Activated CD4-positive, alpha-beta T cell treated with anti-CD3 and anti-CD28 coated beads, Interleukin-2, Interleukin-6, amounts not matched to agents 100 ng/mL and 50 ng/mL, durations not matched to agents 16 hours and 8 hours (primary cell): Measurements from ENCODE around the gene ANO2.

Experiments used
- DNase-seq: peaks from one replicate; pipeline ENCODE4 v3.0.0-alpha.2; 2020

Gene ANO2

GRCh38 chr12:5964913-5965900 is 20.1 kb upstream of the ANO2 start:
- no peak for DNase-seq

DNA sequence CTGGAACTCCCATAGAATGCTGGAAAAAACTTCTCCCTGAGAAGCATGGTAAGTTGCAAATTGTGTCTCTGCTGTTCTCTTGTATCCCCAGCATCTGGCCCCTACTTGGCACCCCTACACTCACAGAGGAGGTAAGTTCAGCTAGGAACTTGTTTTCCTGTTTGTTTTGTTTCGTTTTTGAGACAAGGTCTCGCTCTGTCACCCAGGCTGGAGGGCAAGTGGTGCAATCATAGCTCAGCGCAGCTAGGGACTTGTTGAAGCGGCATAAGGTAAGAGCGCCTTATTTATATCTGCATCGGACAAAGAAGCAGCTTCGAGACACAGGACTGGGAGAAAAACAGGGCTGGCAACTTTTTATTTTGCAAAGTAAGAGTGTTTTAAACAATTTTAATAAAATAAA is 18.5 kb upstream of the ANO2 start:
- no peak for DNase-seq

- DNase-seq, result no peak
These were observed 15.7 kb upstream of the ANO2 start for GRCh38 chr12:5960783-5961182.

GRCh38 chr12:5956987-5957386 is 11.9 kb upstream of the ANO2 start:
- DNase-seq, result no peak

GRCh38 chr12:5954661-5955060 is 9.6 kb upstream of the ANO2 start:
- DNase-seq, result no peak

DNA sequence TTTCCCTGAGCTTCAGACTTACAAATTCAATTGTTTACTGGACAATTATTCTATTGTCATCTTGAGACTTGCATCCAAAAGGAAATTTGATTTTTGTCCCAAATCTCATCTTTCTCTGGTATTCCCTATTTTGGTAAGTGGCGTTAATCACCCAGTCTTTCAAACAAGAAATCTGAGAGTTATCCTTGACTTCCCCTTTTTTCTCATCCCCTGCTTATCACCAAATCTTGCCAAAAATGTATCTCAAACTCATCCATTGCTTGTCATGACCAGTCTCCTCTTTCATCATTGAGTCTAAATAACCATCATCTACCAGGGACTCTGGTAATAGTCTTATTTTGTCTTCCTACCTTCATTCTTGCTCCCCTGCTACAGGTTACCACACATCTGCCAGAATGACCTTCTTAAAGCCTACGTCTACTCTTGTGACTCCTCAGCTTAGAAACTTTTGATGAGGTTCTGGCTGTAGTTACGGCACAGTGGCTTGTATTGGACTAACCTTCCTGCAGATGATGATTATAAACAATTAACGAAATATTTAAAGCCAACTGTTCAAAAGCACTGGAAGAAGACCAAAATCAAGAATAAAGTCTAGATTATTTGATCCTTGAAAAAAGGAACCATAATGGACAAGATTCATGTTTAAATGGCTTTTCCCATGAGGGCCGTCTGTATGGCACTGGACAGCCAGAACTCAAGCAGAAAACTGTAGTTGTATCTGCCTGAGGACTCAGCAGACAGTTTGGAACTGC is 9.0 kb upstream of the ANO2 start:
- no peak for DNase-seq

DNA sequence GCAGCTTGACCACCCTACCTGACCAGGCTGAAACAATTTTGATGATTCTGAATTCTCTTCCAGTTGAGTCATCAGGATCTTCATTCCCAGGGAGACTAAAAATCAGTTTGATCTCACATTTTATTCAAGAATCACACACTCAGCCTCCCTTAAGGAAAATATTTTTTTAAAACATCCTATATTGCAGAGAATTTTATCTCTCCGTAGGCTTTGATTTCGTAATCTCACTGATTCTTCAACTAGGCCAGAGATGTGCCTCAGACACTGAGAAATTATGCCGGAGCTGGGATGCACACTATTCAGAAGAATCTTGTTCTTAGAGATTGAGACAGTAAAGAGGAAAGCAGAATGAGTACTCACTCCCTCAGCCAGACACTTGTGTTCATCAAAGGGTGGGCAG is 7.0 kb upstream of the ANO2 start:
- no peak for DNase-seq

DNA sequence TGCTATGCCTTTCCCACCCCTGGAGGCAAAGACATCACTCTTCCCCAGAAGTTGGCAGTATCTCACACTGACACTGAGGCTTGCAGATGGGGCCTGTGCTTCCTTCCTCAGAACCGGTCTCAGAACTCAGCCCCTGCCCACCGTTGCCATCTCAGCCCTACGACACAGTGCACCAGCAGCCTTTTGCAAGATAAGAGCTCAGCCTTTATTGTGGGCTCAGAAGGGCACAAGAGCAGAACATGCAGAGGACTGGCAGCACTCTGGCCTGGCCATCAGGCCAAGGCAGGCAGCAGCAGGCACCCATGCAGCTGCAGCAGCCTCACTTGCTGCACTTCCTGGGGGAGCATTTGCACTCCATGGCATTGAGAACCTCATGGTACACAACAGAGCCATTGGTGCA is 3.6 kb upstream of the ANO2 start:
- no peak for DNase-seq

GRCh38 chr12:5947006-5947405 is 1.9 kb upstream of the ANO2 start:
- DNase-seq, result no peak

DNA sequence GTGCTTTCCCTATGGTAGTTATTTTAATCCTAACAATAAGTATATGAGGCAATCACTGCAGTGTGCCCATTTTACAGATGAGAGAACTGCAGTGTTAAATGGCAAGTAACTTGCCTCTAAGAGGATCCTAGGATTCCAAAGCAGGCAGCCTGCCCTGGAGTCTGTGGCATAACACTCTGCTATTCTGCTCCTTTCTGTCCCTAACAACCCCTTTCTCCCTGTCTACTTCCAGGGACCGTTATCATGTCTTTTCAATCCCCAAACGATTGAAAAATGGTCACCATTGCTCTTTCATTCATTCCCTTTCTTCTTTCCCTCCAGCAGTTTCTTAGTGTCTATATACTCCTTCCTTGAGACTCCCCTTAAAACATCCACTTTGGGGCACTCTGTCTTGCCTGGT is 1.3 kb upstream of the ANO2 start:
- DNase-seq, result no peak

- DNase-seq, result no peak
These were observed 380 bp downstream of the ANO2 start for GRCh38 chr12:5944688-5945070.

GRCh38 chr12:5944053-5944452 is 1.0 kb downstream of the ANO2 start:
- DNase-seq, result no peak

GRCh38 chr12:5941907-5942306 is 3.2 kb downstream of the ANO2 start:
- DNase-seq, result no peak

- no peak for DNase-seq
These were observed 17.1 kb downstream of the ANO2 start for GRCh38 chr12:5927732-5928516.

DNA sequence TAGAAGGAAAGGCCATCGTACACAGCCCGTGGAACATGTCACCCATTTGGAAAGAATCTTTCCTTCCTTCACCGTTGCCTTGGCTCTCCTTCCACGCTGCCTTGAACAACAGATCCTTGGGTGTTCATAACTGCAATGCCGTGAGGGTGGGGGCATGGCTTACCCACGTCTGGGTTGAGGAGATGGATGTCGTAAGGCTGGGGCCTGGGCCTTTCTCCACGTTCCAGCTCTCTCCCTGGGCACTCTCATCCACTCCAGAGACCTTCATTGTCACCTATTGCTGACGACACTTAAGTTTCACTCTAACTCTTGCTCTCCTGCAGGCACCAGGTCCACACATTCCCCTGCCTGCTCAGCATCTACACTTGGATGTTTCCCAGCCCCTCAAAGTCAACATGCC is 19.4 kb downstream of the ANO2 start:
- DNase-seq, result no peak

DNA sequence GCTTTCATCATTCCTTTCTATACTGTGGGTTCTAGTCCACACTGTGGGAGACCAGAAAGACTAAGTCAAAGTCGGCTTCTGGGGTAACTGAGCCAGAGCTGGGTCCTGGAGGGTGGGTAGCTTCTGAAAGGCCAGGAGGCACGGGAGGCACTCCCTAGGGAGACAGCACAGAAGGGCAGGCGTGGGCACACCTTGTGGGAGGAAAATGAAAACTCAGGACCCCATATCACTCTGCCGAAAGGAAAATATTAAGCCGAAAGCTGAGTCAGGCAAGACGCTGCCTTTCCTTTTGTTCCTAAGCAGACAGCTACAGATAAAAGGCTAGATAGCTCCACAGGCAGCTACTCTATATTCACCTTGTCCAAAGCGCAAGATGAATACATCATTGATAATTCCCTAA is 20.7 kb downstream of the ANO2 start:
- DNase-seq, result no peak

DNA sequence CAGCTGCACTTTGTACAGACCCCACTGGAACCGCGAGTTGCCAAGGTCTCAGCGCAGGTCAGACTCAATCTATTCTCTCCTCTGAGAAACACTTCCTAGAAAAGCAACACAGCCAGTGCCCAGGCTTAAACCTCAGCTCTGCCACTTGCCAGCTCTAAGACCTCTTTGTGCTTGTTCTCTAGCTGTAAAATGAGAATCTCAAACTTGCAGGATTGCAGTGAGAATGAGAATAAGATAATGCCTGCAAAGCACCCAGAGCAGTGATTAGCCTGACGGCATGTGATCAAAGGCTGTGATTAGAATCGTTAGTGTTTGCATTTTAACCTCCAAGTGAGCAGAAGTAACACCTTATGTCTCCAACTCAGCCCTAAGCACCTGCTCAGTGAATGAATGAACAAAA is 21.3 kb downstream of the ANO2 start:
- no peak for DNase-seq

DNA sequence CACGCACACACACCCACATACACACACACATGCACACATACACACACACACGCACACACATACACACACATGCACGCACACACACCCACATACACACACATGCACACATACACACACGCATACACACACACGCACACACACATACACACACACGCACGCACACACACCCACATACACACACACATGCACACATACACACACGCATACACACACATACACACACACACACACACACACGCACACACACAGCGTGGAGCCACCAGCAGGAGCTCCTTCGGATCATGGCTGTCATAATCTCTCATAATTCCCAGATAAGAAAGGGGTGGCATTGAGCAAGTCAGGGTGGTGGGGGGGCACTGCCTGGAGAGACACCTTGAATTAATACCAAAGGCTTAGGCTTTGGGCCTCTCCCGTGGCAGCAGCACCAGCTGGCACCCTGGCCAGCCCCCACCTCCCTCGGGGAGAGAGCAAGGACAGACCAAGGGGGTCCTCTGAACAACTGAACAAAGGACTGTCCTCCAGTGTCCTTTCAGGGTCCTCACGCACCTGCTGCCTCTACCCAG is 21.9 kb downstream of the ANO2 start:
- no peak for DNase-seq

DNA sequence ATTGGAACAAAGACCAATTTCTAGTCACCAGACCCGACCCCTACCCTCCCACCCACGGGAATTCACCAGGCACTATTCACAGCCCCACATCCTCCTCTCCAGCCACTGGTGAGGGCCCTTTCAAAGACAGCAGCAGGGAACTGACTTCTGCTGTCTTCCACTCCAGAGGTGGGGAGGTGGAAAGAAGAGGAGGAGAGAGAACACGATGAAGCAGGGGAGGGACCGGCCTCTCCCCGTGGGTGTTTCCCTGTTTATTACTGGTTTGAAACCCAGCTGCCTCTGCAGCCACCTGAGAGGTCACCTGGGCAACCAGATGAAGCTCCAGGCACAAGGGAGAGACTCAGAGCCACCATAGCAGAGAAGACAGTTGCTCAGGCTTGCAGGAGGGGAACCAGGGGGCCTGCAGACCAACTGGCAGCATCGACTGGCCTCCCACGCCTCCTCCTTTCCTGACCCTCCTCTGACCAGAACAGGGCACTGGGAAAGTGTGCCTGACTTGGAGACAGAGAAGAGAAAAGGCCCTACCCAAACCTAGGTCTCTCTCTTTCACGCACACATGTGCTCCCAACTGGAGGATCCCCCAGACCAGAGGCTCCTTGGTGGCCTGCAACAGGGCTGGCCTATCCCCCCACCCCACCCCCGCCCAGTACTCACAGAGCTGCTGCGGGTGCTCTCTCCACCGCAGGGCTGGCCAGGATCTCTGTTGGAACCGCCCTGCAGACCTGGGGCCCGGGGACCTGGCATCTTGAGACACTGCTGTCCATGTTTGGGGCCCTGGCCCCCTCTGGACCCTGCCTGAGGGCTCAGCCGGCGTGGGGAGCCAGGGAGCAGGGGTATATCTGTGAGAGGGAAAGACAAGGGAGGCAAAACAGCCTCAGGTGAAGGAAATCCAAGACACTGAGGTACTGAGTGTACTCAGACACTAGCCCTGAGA is 22.8 kb downstream of the ANO2 start:
- DNase-seq, result no peak

GRCh38 chr12:5921027-5921909 is 23.8 kb downstream of the ANO2 start:
- no peak for DNase-seq

DNA sequence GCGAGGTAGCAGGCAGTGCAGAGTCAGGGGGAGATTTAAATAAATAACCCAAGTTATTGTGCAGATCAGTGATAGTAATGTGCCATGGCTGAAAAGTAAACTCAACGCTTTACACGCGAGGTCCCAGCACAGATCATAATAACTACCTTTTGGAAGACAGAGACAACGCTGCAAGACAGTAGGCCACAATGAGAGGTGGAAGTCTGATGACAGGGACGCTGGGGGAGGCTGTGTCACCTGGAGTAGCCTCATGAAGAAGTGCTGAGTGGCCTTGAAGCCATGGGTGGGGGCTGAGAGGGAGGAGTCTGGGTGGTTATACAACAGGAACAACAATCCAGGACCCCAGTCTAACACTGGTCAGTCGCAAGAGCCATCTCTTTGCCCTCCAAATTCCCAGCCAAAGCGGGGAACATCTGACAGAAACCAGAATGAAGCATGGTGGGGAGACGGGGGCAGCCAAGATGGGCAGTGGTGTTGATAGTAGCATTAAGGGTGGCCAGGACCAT is 28.2 kb downstream of the ANO2 start:
- DNase-seq, result no peak
